Medulla oblongata (tissue), 1 donor: ENCODE data around the gene CDCA3.
"Not testable (repeated sequence)": the region's sequence is repeated elsewhere in the genome, so short reads cannot be mapped to it uniquely, and the experiment has no call there.

Source experiments
- DNase-seq: peaks from one replicate; pipeline ENCODE4 v3.0.0-alpha.2; 2015; ENCODE audit errors: extremely low spot score

The CDCA3 gene

DNA sequence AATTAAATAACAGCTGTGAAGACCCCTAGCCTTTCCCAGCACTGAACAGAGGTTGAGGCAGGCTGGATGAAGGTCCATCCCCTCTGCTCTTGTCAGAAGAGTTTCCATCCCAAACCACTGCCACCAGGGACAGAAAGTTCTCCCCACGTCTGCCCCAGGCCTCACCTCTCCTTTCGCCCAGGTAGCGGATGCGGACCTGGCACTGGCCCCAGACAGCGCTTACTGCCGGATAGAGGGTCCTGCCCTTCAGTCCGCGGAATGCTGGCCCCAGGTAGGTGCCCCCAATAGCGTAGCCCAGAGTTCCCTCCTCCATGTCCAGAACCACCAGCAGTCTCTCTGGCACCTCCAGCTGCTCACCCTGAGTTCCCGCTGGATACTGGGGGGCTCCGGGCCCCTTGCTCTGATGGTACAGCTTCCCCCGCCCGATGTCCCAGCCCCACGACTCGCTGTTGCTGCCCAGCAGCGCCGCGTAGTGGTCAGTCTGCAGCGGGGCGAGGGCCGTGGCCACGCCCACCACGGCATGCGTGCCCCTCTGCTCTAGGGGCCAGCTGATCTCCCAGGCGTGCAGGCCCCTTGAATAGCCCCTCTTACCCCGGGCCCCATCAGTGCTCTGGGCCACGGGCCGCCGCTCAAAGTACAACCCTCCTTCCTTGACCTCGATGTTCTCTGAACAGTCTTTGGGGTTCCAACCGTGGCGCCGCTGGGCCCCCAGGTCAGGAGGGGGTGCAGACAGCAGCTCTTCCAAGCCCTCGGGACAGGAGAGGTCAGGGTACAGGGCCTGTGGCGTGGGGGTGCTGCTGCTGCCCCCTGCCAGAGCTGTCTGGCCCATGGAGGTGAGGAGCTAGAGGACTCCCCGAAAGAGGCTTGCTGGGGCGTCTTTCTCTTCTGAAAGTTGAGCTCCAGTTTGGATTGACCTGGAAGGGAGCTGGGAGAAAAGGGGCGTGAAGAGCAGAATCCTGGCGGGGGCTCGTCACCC lies 21.3 kb upstream of the CDCA3 start:
- DNase-seq: peak; percentile 87

DNA sequence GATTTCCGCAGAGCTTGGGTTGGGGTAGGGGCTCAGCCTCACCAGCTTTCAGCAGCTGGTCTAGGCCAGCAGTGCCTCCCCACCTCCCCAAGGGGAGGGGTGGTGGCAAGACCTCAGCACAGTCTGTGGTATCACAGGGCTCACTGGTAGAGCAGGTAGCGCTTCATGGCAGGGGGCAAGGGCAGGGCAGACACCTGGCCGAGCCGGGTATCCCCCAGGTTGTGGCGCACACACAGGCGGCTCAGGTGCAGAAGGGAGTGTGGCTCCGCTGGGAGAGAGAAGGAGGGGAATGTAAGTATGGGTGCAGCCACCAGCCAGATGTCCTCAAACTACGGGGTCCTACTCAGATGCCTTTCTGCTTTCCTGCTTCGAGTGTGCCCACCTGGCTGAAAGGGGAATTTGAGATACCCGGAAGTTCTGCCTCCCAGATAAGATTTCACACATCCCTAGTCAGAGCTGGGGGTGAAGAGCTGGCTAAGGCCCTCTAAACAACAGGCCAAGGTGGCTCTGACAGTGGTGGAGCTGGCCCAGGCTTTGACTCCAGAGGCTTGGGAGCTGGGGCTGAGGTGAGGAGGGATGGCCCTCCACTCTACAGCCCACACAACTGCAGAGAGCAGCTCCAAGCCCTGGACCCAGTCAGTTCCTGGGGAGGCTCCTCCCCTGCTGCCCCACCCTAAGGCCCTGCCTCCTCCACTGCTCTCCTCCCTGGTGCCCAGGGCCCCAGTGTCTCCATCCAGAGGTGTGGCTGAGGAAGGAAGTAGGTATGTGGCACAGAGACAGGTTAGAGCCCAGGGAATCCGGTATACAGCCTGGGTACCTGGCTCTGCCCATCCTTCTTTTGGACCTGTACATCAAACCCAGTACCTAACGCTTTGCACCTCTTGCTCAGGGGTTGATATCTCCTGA lies 20.2 kb upstream of the CDCA3 start:
- no peak for DNase-seq

DNA sequence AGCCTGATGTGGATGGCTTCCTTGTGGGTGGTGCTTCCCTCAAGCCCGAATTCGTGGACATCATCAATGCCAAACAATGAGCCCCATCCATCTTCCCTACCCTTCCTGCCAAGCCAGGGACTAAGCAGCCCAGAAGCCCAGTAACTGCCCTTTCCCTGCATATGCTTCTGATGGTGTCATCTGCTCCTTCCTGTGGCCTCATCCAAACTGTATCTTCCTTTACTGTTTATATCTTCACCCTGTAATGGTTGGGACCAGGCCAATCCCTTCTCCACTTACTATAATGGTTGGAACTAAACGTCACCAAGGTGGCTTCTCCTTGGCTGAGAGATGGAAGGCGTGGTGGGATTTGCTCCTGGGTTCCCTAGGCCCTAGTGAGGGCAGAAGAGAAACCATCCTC lies 19.2 kb upstream of the CDCA3 start:
- DNase-seq: not testable (repeated sequence)

DNA sequence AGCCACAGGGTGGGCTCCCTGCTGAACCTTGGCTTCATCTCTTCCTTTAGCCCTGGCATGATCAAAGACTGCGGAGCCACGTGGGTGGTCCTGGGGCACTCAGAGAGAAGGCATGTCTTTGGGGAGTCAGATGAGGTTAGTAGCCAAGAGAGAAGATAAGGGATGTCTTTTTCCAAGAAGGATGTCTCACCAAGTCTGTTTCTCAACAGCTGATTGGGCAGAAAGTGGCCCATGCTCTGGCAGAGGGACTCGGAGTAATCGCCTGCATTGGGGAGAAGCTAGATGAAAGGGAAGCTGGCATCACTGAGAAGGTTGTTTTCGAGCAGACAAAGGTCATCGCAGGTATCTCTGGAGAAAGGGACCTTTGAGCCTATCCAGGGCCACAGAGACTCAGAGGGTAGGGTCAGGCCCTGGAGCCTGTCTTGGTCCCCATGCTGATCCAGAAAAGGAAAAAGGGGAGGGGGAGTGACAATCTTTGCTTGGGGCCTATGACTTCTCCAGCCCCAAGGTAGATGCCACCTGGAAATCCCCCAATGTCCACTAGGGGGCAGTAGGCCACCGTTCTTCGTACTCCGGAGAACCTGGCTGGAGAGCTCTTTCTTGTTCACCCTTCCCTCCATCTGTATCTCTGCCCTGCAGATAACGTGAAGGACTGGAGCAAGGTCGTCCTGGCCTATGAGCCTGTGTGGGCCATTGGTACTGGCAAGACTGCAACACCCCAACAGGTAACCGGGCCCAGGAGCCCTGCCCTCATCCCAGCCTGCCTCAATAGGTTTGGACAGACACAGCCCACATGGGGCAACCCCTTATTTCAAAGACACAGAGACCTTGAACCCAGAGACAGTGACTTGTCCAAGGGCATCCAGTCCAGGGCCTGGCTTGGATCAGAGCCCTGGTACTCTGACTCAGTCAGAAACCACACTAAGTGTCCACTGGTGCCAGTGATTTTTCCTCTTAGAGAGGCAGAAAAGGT lies 18.2 kb upstream of the CDCA3 start:
- DNase-seq: peak; percentile 91

DNA sequence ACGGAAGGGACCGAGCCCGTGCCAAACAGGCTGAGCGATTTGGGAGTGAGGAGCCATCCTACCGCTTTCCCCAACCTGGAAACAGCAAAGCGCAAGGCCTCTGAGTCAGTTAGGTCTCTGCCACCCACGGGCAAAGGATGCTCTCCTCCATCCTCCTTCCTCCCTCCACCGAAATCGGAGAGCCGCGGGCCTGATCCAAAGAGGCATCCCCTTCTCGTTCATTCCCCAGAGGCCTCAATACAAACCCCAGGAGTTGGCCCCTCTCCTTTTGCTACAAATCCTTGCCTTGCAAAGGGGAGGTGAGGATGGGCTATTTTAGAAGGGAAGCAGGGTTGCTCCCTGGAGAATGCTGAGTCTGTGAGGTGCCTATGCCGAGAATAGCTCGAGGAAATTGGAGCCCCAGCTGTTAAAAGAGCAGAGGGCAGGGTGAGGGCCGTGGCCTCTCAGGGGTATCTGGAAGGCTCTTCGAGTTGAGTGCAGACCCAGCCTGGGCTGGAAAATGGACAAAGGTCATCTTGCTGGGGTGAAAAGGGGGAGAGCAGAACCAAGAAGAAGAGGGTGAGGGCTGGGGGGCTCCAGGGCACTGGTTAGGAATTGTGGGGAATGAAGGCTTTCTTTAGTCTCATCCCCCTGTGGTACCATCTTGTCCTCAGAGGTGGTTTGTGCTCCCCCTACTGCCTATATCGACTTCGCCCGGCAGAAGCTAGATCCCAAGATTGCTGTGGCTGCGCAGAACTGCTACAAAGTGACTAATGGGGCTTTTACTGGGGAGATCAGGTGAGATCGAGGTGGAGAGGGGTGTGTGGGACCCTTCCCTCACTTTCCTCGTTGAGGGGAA lies 17.3 kb upstream of the CDCA3 start:
- no peak for DNase-seq

- DNase-seq: peak; percentile 84
These were observed 16.5 kb upstream of the CDCA3 start, which contains the start of gene TPI1 for GRCh38 chr12:6867413-6868210. Gene TPI1 (plus strand): TSS chr12:6867531. CDS start chr12:6867567, 36 bp downstream.

DNA sequence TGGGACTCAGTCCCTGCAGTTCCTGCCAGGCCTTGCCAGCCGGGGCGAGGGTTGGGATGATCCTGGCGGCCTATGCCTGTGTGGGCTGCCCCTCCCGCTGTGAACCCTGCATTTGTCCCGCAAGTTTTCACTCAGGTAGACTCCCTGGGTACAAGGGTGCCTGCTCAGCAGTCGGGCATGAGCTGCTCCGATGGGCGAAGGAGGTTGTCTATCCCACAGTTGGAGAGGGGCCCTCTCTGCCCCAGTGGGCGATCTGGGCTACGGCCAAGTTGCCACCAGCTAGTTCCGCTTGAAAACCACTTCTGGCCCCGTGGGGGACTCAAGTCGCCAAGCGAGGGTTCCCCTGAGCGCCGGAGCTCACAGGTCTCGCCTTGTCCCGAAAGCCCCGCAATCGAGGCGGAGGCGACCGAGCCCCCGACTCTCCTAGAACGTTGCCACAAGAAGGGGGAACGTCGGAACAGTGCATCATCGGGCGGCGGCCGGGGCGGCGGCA lies 15.9 kb upstream of the CDCA3 start:
- DNase-seq: peak; percentile 54

- DNase-seq: no peak
These were observed 15.3 kb upstream of the CDCA3 start for GRCh38 chr12:6866163-6866919.

DNA sequence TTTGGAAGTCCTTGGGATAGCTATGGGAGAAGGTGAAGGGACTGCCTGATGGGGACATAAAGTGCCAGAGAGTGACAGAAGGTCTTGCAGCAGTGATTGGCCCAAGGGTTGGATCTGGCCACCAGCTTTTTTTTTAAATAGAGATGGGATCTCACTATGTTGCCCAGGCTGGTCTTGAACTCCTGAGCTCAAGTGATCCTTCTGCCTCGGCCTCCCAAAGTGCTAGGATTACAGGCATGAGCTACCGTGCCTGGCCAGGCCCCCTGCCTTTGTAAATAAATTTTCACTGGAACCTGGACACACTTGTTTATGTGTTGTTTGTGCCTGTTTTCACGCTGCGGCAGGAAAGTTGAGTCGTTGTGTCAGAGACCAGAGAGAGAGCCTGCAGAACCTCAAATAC lies 14.2 kb upstream of the CDCA3 start:
- DNase-seq: not testable (repeated sequence)

DNA sequence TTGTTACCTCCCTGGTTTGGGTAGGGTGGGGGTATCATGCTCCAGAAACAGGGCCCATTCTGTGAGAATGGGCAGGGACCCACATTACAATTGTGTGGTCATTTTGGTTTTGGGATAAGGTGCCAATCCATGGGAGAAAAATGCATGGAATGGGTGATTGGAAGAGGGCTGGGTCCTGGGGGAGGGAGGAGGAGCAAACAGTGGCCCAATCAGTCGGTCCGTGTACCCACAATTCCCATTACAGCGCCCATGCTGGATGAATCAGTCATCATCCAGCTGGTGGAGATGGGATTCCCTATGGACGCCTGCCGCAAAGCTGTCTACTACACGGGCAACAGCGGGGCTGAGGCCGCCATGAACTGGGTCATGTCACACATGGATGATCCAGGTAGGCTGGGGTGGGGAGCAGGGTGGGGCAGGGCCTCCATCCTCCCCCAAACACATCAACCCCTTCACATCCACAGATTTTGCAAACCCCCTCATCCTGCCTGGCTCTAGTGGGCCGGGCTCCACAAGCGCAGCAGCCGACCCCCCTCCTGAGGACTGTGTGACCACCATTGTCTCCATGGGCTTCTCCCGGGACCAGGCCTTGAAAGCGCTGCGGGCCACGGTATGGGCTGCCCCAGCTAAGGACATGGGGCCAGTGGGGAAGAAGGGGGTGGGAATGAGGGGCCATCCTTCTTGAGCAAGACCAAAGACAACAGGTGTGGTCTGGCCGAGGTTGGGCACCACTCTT lies 12.7 kb upstream of the CDCA3 start:
- no peak for DNase-seq

GRCh38 chr12:6863033-6863432 lies 11.9 kb upstream of the CDCA3 start:
- no peak for DNase-seq

DNA sequence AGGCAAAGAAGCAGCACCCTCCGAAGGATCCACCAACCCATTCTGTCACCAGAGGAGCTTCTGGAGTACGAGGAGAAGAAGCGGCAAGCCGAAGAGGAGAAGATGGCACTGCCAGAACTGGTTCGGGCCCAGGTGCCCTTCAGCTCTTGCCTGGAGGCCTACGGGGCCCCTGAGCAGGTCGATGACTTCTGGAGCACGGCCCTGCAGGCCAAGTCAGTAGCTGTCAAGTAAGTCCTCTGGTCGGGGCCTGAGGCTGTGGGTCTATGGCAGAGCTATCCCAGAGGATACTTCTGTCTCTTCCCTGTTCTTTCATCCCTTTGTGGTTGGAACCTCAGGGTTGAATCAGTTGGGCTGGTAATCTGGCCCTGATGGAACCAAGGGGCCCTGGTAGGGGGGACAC lies 10.3 kb upstream of the CDCA3 start:
- no peak for DNase-seq

- no peak for DNase-seq
These were observed 9.9 kb upstream of the CDCA3 start for GRCh38 chr12:6860942-6861341.

- DNase-seq: no peak
These were observed 9.0 kb upstream of the CDCA3 start for GRCh38 chr12:6860116-6860515.

DNA sequence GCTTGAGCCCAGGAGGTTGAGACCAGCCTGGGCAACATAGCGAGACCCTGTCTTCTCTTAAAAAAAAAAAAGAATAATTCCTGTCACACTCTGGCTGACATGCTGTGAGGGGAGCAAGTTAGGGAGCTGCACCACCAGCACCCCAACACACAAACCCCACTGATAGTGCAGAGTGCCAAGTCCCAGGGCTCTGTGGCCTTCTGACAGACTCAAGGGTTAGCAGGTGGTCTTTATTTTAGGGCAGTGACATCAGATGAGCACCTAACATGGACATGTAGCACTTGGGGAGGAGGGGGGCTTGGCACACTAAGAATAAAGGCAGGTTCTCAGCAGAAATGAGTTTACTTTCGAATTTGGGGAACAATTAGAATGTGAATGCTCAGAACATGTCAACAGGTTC lies 7.7 kb upstream of the CDCA3 start:
- no peak for DNase-seq

DNA sequence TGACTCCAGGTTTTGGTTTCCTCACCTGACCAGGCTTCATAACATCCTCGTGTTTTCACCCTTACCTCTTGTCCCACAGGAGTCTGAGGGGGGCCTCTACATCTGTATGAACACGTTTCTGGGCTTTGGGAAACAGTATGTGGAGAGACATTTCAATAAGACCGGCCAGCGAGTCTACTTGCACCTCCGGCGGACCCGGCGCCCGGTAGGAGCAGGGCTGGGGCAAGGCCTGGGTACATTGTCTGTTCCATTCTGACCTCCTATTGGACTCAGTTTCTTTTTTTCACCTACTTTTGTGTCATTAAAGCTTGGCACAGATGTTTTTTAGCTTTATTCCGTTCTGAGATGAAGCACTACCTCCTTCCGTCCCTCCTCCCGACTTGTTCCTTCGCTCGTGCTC lies 4.2 kb upstream of the CDCA3 start:
- DNase-seq: no peak

DNA sequence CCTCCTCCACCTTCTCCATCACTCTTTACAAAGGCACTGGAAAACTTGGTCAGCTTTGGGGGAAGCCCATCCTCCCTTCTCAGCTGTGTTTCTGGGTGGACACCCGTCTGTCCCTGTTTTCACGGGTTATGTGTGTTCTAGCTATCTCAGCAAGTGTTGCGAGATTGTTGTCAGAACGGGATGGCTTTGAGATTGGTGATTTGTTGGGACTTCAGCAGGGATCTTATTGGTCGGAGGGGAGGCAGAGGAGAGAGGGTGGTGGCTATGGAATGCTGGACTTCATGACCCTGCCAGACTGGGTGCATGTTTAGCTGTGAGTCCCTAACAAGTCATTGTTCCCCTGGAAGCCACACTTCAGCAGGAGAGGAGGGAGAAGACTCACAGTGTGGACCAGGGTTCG lies 3.0 kb upstream of the CDCA3 start:
- DNase-seq: no peak

GRCh38 chr12:6853626-6854025 lies 2.5 kb upstream of the CDCA3 start:
- DNase-seq: no peak
